Measurements from ENCODE around the gene ZNF764. TPM values are rescaled to one million over a fixed set of nuclear protein-coding genes. Genes with fewer than 3 reads are reported as not detected.
A peak's percentile ranks its signal among the peaks of the same experiment; 100 is the strongest.

The ZNF764 gene
- total and polyA plus RNA-seq, 9 of the 15 experiments (the other 6 are each of a cell fraction or from before 2014, with no cell fraction given), result 0.69 to 10.1 (median 4.1) TPM

GRCh38 chr16:30566531-30566930, 8.4 kb upstream of the ZNF764 start (continued):
- TF ChIP-seq REST (IDR thresholded peaks at IDR 0.05; ENCODE audit: borderline replicate concordance) (no peak), REST (CRISPR knock-in tag; IDR thresholded peaks at IDR 0.05; ENCODE audit: low read depth) (no peak), BRF1 (IDR thresholded peaks at IDR 0.05; ENCODE audit: borderline replicate concordance, extremely low read depth, insufficient read length) (no peak), GTF2A2 (tag; IDR thresholded peaks at IDR 0.05) (no peak), CHAMP1 (IDR thresholded peaks at IDR 0.05) (no peak), RCOR1 (IDR thresholded peaks at IDR 0.05; ENCODE audit: borderline replicate concordance in 1 of 2, low read depth in 2 of 2, low read length in 2 of 2) (0 out of 4 replicates have a peak, but pooled peaks of 1 of the 2 experiments have one; percentile 18), IRF2 (CRISPR knock-in tag; IDR thresholded peaks at IDR 0.05) (no peak)

Measured in K562 (cell line).